HCT116 (cell line): Measurements from ENCODE around the gene UBA7. TPM values are rescaled to one million over a fixed set of nuclear protein-coding genes. Genes with fewer than 3 reads are reported as not detected.

ENCODE experiments used
- ATAC-seq: fragments of 200-7000 bp; cut with Tn5 transposase; 2 replicates; pipeline ENCODE4 v1.9.1; 2020; ENCODE audit warnings: mild to moderate bottlenecking, moderate library complexity
- BruUV-seq: library from RNA; stranded (reverse); fragments of 400-500 nt; replicated peaks from 2 replicates; lab custom pipeline; 2021; lab: Mats Ljungman, UMichigan
- CTCF ChIA-PET: fragments of 300-600 bp; sonication (Branson Sonifier 250); formaldehyde crosslinking; loops from one replicate; lab custom pipeline; 2021; ENCODE audit warnings: antibody characterized with exemption; lab: Charles Lee
- POLR2A ChIA-PET: fragments of 300-600, 350-600 bp; sonication (Branson Sonifier 250); formaldehyde crosslinking; loops from one replicate; lab custom pipeline; 2021; ENCODE audit warnings: antibody characterized with exemption; lab: Charles Lee
- RAD21 ChIA-PET, 2 experiments: fragments of 300-600 bp; sonication (Branson Sonifier 250); formaldehyde crosslinking; loops; one replicate each; lab custom pipeline; 2023; ENCODE audit warnings: low total read pairs in 2 of 2; ENCODE audit not compliant: uncharacterized antibody in 2 of 2, unreplicated experiment in 2 of 2, low non-redundant PET in 1 of 2; lab: Charles Lee
- DNase-seq: peaks from one replicate; pipeline ENCODE4 v3.0.0-alpha.2; 2010; ENCODE audit warnings: low read depth, low spot score
- H2AFZ ChIP-seq: fragments of 200-600 bp; shearing (Covaris generic), sonication (generic); 2 replicates; pipeline ENCODE4 v1.6.1; 2017; ENCODE audit warnings: low read depth, mixed run types, mixed read lengths, antibody characterized with exemption, low read length; ENCODE audit not compliant: poor library complexity, severe bottlenecking
- H3K27ac ChIP-seq: 2 replicates; pipeline ENCODE4 v1.5.1; 2012; ENCODE audit warnings: low read depth, low read length
- H3K27me3 ChIP-seq: fragments of 200-600 bp; sonication (generic); 2 replicates; pipeline ENCODE4 v1.6.1; 2016; ENCODE audit warnings: mixed run types, low read length, mixed read lengths; ENCODE audit not compliant: insufficient read depth
- H3K36me3 ChIP-seq, 2 experiments: fragments of 200-500 bp in 1 of 2; fragments of 200-600 bp in 1 of 2; sonication (Bioruptor generic) in 1 of 2; sonication (generic) in 1 of 2; 2 replicates each; pipeline versions ENCODE4 v1.5.1 to v1.6.1; 2014 to 2016; ENCODE audit warnings: low read length in 2 of 2, inconsistent platforms in 1 of 2, mixed read lengths in 1 of 2, mixed run types in 1 of 2; ENCODE audit not compliant: insufficient read depth in 2 of 2, control insufficient read depth in 1 of 2
- H3K4me1 ChIP-seq, 2 experiments: fragments of 200-600 bp in 1 of 2; sonication (generic) in 1 of 2; 2 replicates each; pipeline versions ENCODE4 v1.5.1 to v1.6.1; 2012 to 2017; ENCODE audit warnings: low read length in 2 of 2, inconsistent platforms in 1 of 2, mild to moderate bottlenecking in 1 of 2, mixed read lengths in 1 of 2, mixed run types in 1 of 2, moderate library complexity in 1 of 2; ENCODE audit not compliant: insufficient read depth in 2 of 2, control insufficient read depth in 1 of 2
- H3K4me2 ChIP-seq: fragments of 200-600 bp; sonication (generic); 2 replicates; pipeline ENCODE4 v1.6.1; 2017; ENCODE audit warnings: mixed run types, low read length, mixed read lengths
- H3K4me3 ChIP-seq, 2 experiments: fragments of 200-600 bp in 1 of 2; sonication (generic) in 1 of 2; replicated peaks in 1 of 2; 2 replicates each; pipeline ENCODE4 v1.5.1; 2011 to 2016; ENCODE audit warnings: low read length in 2 of 2, control low read depth in 1 of 2, low read depth in 1 of 2, mild to moderate bottlenecking in 1 of 2, mixed read lengths in 1 of 2, mixed run types in 1 of 2
- H3K79me2 ChIP-seq: fragments of 200-600 bp; sonication (generic); 2 replicates; pipeline ENCODE4 v1.6.1; 2017; ENCODE audit warnings: mild to moderate bottlenecking, mixed run types, low read length, moderate library complexity, mixed read lengths; ENCODE audit not compliant: insufficient read depth
- H3K9ac ChIP-seq: fragments of 200-600 bp; sonication (generic); 2 replicates; pipeline ENCODE4 v1.6.1; 2016; ENCODE audit warnings: low read length, mixed read lengths
- H3K9me2 ChIP-seq: fragments of 200-600 bp; sonication (generic), shearing (Covaris generic); 2 replicates; pipeline ENCODE4 v1.6.1; 2017; ENCODE audit warnings: mixed run types, mild to moderate bottlenecking, moderate library complexity; ENCODE audit not compliant: insufficient read depth
- H3K9me3 ChIP-seq, 2 experiments: fragments of 200-500 bp in 1 of 2; fragments of 200-600 bp in 1 of 2; sonication (Bioruptor generic) in 1 of 2; sonication (generic) in 1 of 2; 2 replicates each; pipeline ENCODE4 v1.6.1; 2014 to 2017; ENCODE audit warnings: low read length in 2 of 2, mixed read lengths in 2 of 2, inconsistent platforms in 1 of 2, low read depth in 1 of 2, mild to moderate bottlenecking in 1 of 2, mixed run types in 1 of 2, moderate library complexity in 1 of 2; ENCODE audit not compliant: control insufficient read depth in 1 of 2, insufficient read depth in 1 of 2
- H4K20me1 ChIP-seq: fragments of 200-600 bp; sonication (generic), shearing (Covaris generic); 2 replicates; pipeline ENCODE4 v1.6.1; 2017; ENCODE audit warnings: mixed run types, mild to moderate bottlenecking, moderate library complexity; ENCODE audit not compliant: insufficient read depth
- EGR1 ChIP-seq: IDR thresholded peaks from 2 replicates; pipeline ENCODE4 v1.6.1; 2012; ENCODE audit warnings: low read depth
- ELF1 ChIP-seq: IDR thresholded peaks from 2 replicates; pipeline ENCODE4 v1.6.1; 2012; ENCODE audit warnings: low read depth, borderline replicate concordance
- EZH2 ChIP-seq: fragments of 200-600 bp; sonication (generic); IDR thresholded peaks from 2 replicates; pipeline ENCODE4 v1.6.1; 2017; ENCODE audit warnings: antibody characterized with exemption, mixed run types
- EZH2phosphoT487 ChIP-seq: fragments of 200-600 bp; IDR thresholded peaks from 2 replicates; pipeline ENCODE4 v1.6.1; 2018; ENCODE audit warnings: antibody characterized with exemption, borderline replicate concordance
- MAX ChIP-seq: IDR thresholded peaks from 2 replicates; pipeline ENCODE4 v1.6.1; 2012
- TCF7L2 ChIP-seq: IDR thresholded peaks from 2 replicates; pipeline ENCODE4 v1.7.0; 2011; ENCODE audit warnings: borderline replicate concordance, inconsistent platforms; ENCODE audit not compliant: insufficient read depth, insufficient read length; ENCODE audit errors: extremely low read depth
- ZFX ChIP-seq: fragments of 450-650 bp; IDR thresholded peaks from 2 replicates; pipeline ENCODE4 v1.6.1; 2017
- intact Hi-C: fragments of 100-400 bp; cut with micrococcal nuclease; formaldehyde crosslinking; loops from 2 replicates; pipeline ENCODE4 v1.10.0; 2022
- total RNA-seq: library from RNA; stranded (reverse); gene quantifications from one replicate; pipeline ENCODE4 v1.2.1, GENCODE V29; 2021; ENCODE audit not compliant: unreplicated experiment

UBA7 gene
- total RNA-seq, 1 experiment from 2014 or later, result 2.6 TPM

- ATAC-seq (peak; percentile 29), DNase-seq (no peak)
- Histone ChIP-seq H3K4me2 (peak overlapping the region; percentile 100), H3K9me3 (no peaks in the 10 kb centered on the region), H3K4me1 (peaks cover 5 to 32% of the 10 kb centered on the region in 2 experiments; a peak in 3 of 4 replicates), H3K36me3 (no peaks in the 10 kb centered on the region), H4K20me1 (no peaks in the 10 kb centered on the region), H2AFZ (peak overlapping the region; percentile 87), H3K27ac (peak overlapping the region; percentile 50; the same call in 1 of the 2 replicates), H3K4me3 (peak overlapping the region; percentile 50 to 76), H3K79me2 (no peaks in the 10 kb centered on the region), H3K27me3 (no peaks in the 10 kb centered on the region), H3K9me2 (no peaks in the 10 kb centered on the region), H3K9ac (peak overlapping the region; percentile 73)
- intact Hi-C loops, result no loop called here
- no peak for TF ChIP-seq ELF1
- TF ChIP-seq EZH2phosphoT487, result no peak
- 0 out of 2 replicates have a peak, but pooled peaks have one; percentile 21 for TF ChIP-seq ZFX
- no peak for TF ChIP-seq EZH2
- TF ChIP-seq TCF7L2, result no peak
- no peak; the same call in 1 of the 2 replicates for TF ChIP-seq MAX
- TF ChIP-seq EGR1, result no peak
- ChIA-PET POLR2A (interaction anchor here (1.1 to 1.6 kb wide), 6 partner anchors 13 to 103 kb away, joined by 3 to 5 read pairs (median 3); partner anchors contain the start of gene MST1R), RAD21 (interaction anchor here (0.7 to 2.0 kb wide), 5 partner anchors 32 to 102 kb away, joined by 3 to 9 read pairs (median 5); no protein-coding TSS in a partner anchor), CTCF (interaction anchor here (0.8 to 3.0 kb wide), 20 partner anchors 9 to 264 kb away, joined by 3 to 34 read pairs (median 6); partner anchors contain the start of genes GMPPB, IP6K1, MON1A and MST1R)
- BruUV-seq, result no TSS peak
These were observed 10.2 kb downstream of the UBA7 start for GRCh38 chr3:49803465-49804140.
